GM13977 (cell line): ENCODE data around the gene STX8.

Experiments used
- DNase-seq: peaks from one replicate; pipeline ENCODE4 v3.0.0; 2012; ENCODE audit warnings: low spot score
- in situ Hi-C: fragments of 300-500 bp; cut with MboI; formaldehyde crosslinking; loops from one replicate; pipeline ENCODE4 v1.12.0; 2022; ENCODE audit warnings: low sequenced_read_pairs, low pct_unique_long_range_greater_than_20kb, mixed read lengths, inconsistent platforms; ENCODE audit not compliant: unreplicated experiment
- TF ChIP-seq, protein P1 (sequence below): IDR thresholded peaks from 2 replicates; pipeline ENCODE4 v1.5.1; 2012; ENCODE audit warnings: mild to moderate bottlenecking, control low read depth; ENCODE audit not compliant: insufficient read depth; ENCODE audit errors: extremely low read depth, missing control alignments

Gene STX8

DNA sequence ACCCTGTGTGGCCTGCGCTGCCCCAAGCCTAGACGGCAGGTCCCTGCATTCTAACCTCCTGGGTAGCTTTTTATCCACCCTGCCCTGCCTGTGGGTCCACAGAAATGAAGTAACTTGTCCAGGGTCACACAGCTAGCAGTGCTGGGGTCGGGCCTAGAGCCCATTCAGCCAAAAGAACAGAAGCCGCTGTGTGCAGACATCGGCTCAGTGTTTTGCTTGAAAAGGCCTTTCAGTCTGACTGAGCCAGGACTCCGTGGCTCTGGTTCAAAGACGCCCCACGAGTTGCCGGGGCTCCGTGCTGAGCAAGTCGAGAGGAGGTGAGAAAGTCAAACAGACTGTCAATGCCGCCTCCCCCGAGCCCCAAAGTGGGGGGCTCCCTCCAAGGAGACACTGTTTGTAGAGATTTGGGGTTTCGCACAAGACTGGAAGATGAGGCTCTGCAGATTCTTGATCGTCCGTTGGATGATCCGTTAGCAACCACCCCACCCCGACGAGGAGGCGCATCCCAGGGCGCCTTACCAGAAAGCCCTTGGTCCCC lies 328.1 kb downstream of the STX8 start:
- in situ Hi-C loops = no loop called here
- DNase-seq = no peak
- TF ChIP-seq, protein P1, sequence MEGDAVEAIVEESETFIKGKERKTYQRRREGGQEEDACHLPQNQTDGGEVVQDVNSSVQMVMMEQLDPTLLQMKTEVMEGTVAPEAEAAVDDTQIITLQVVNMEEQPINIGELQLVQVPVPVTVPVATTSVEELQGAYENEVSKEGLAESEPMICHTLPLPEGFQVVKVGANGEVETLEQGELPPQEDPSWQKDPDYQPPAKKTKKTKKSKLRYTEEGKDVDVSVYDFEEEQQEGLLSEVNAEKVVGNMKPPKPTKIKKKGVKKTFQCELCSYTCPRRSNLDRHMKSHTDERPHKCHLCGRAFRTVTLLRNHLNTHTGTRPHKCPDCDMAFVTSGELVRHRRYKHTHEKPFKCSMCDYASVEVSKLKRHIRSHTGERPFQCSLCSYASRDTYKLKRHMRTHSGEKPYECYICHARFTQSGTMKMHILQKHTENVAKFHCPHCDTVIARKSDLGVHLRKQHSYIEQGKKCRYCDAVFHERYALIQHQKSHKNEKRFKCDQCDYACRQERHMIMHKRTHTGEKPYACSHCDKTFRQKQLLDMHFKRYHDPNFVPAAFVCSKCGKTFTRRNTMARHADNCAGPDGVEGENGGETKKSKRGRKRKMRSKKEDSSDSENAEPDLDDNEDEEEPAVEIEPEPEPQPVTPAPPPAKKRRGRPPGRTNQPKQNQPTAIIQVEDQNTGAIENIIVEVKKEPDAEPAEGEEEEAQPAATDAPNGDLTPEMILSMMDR = no peak

DNA sequence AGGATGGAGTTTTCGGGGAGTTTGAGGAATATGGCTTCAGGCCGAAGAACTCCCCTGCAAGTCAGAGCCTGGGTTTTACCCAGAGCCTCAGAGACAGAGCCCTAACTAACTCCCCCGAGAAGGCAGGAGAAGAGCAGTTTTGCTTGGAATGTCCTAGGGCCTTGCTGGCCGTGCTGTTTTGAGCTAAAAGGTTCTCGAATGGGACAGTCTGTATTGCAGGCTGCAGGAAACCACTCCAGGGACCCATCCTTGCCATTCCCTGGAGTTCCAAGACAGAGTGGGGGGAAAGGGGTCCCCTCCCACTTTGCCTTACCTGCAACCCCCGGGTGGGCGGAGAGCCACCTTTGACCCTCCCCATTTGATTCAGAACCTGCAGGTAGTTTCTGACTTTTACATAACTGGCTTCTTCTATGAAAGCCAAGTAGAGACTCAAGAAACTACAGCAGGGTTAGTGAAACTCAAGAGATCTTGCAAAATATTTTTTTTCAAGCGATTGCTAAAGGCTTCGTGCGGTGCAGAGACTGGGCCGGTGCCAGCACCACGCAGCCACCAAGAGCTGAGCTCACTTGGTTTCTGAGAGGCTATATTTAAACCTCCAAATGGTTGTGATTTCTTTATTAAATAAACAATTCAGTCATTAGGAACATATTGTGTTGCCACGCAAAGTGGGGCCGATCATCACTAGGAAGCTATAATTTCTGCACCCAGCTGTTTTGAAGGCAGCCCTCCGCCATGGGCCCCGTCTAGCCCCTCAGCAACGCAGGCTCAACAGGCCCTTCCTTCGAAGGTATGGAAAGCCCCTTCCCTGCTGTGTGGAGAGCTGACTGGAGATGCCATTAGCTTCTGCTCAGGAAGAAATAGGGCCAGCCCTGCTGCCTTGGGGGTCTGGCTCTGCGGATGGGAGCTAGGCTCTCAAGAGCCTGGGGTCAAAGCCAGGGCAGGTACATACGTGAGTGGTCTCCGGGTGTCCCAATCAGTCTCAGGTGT lies 331.3 kb downstream of the STX8 start:
- TF ChIP-seq, protein P1 = no peak
- in situ Hi-C loops = no loop called here
- DNase-seq = no peak

DNA sequence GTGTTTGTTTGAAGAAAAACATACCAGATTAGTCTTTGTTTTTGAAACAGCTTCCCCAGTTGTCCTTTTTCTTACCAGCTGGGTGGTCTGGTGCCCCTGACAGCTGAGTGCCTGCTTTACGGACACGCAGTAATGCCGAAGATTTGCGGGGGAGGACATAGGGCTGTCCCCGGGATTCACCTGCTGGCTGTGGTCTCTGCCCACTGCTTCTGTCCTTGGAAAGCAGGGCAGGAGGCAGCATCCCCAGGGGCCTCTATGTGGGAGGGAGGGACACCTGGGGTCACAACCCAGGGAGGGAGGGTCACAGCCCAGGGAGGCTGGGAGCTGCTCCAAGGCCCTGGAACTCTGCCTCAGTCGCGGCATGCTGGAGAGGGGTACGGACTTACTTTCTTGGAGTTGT lies 332.6 kb downstream of the STX8 start:
- no peak for DNase-seq
- TF ChIP-seq, protein P1 = no peak
- in situ Hi-C loops = no loop called here

DNA sequence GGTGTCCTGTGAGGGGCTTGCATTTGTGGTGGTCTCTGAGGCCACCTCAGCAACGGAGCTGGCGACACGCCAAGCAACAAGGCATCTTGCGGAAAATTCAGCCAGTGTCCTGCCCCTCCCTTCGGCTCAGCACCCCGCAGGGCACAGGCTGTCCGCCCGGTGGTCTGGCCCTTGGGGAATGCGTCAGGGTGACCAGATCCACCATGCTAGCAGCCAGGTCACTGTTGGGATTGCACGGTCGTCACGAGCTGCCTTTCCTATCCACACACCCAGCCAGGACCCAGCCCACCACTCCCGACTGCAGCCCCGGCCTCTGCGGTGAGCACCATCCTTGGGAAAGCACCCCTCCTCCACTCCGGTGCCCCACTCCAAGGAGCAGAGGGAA lies 333.1 kb downstream of the STX8 start:
- TF ChIP-seq, protein P1 = no peak
- DNase-seq = no peak
- in situ Hi-C loops = no loop called here

DNA sequence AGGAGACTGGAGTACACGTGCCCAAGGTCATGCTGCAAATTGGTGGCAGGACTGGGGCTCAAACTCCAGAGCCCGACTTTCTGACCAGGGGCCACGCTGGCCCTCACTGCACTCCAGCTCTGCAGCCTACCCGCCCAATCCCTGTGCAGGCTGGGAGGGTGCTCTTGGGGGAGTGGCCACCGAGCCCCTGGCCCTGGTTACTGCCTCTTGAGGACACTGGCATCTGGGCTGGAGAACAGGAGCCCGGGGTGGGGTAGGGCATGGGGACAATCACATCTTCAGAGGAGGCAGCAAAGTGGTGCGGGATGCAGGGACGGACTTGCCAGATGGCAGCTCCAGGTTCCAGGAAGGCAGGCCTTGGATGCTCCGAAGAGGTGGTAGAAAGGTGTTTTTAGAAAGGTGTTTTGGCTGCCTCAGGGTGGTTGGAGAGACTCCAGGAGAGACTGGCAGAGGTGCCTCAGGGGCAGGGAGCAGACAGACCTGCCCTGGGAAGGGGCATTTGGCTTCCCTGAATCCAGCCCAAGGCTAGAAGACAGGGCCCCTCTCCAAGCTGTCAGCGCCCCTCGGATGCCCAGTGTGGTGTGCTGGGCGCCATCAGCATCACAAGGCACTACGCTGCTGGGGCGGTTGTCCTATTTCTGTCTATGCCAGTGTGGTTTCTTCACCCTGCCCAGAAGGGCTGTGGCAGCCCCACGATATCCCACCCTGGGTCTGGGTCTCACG lies 333.7 kb downstream of the STX8 start:
- DNase-seq = no peak
- TF ChIP-seq, protein P1 = no peak
- in situ Hi-C loops = no loop called here

DNA sequence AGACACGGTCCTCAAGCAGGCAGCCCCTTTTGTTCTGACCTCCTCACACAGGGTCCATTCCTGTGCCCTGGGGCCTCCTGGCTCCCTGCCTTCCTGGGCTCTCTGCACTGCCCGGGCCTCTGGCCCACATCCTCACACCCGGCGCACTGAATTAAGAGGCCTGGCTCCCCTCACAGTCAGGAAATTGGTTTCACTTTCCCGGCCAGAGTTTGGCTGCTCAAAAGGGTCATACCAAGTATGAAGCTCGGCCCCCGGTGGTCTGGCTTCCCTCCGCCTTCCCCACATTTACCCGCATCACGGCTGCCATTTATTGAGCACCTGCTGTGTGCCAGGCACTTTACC lies 334.3 kb downstream of the STX8 start:
- DNase-seq = no peak
- in situ Hi-C loops = no loop called here
- TF ChIP-seq, protein P1 = no peak
